ENCODE results near the gene CEP44. TPM values are rescaled to one million over a fixed set of nuclear protein-coding genes. Genes with fewer than 3 reads are reported as not detected.
"Not testable (repeated sequence)": the region's sequence is repeated elsewhere in the genome, so short reads cannot be mapped to it uniquely, and the experiment has no call there.

CEP44 gene
- total RNA-seq, 1 donor from 2014 or later: 17.0 TPM

DNA sequence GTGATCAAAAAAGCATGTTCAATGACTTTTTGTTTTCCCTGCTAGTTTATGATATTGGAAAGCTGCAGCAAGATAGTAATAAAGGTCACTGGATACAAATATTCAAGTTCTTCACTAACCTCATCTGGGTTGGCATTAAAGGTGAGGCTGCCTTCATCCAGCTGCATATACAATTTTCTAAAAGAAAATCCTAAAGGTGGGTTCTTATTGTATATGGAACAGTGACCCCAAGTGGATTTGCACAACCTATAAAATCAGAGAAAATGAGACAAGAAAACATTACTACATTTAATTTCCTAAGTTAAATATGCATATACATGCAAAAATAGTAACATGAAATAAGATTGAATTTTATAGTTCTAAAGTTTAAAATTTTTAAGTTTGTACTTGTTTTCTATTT lies 24.1 kb upstream of the CEP44 start:
- Histone ChIP-seq H3K4me3 (no peak overlapping the region), H3K27me3 (ENCODE audit: low read depth) (no peaks in the 10 kb centered on the region), H3K4me1 (peaks cover 16% of the 10 kb centered on the region), H3K9me3 (no peaks in the 10 kb centered on the region), H3K36me3 (peaks cover 12% of the 10 kb centered on the region), H3K27ac (no peak overlapping the region)
- intact Hi-C loops (cut with DNase I): no loop called here
- TF ChIP-seq, protein P1, sequence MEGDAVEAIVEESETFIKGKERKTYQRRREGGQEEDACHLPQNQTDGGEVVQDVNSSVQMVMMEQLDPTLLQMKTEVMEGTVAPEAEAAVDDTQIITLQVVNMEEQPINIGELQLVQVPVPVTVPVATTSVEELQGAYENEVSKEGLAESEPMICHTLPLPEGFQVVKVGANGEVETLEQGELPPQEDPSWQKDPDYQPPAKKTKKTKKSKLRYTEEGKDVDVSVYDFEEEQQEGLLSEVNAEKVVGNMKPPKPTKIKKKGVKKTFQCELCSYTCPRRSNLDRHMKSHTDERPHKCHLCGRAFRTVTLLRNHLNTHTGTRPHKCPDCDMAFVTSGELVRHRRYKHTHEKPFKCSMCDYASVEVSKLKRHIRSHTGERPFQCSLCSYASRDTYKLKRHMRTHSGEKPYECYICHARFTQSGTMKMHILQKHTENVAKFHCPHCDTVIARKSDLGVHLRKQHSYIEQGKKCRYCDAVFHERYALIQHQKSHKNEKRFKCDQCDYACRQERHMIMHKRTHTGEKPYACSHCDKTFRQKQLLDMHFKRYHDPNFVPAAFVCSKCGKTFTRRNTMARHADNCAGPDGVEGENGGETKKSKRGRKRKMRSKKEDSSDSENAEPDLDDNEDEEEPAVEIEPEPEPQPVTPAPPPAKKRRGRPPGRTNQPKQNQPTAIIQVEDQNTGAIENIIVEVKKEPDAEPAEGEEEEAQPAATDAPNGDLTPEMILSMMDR (IDR thresholded peaks at IDR 0.05): no peak
- DNase-seq (no peak), ATAC-seq (no peak)

DNA sequence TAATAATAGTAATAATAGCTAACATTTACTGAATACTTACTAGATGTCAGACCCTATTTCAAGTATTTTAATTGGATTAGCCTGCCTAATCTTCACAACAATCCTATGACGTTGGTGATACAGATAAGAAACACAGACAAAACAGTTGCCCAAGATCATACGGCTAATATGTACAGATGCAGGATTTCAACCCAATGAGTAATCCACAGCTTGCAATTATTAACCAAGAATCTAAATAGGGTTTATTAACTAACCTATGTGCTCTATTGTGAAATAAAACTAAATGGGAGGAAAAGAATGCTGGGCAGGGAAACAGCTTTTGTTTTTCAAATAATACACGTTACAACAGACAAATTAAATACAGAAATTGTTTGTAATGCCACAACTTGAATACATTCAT lies 23.6 kb upstream of the CEP44 start:
- H3K4me1 ChIP-seq: peaks cover 16% of the 10 kb centered on the region
- DNase-seq: no peak
- TF ChIP-seq, protein P1 (IDR thresholded peaks at IDR 0.05): no peak
- intact Hi-C loops (cut with DNase I): no loop called here
- ATAC-seq: peak in 1 of 2 donors; percentile 37
- no peak overlapping the region for H3K27ac ChIP-seq
- H3K27me3 ChIP-seq (ENCODE audit: low read depth): no peaks in the 10 kb centered on the region
- H3K9me3 ChIP-seq: no peaks in the 10 kb centered on the region
- no peak overlapping the region for H3K4me3 ChIP-seq
- peaks cover 12% of the 10 kb centered on the region for H3K36me3 ChIP-seq

GRCh38 chr4:174261432-174261831 lies 22.3 kb upstream of the CEP44 start:
- intact Hi-C loops (cut with DNase I); DNase-seq; H3K27me3 ChIP-seq (ENCODE audit: low read depth); H3K4me3 ChIP-seq; H3K9me3 ChIP-seq; H3K27ac ChIP-seq; ATAC-seq: not testable (repeated sequence)
- Histone ChIP-seq H3K36me3 (peaks cover 12% of the 10 kb centered on the region), H3K4me1 (peaks cover 18% of the 10 kb centered on the region)

DNA sequence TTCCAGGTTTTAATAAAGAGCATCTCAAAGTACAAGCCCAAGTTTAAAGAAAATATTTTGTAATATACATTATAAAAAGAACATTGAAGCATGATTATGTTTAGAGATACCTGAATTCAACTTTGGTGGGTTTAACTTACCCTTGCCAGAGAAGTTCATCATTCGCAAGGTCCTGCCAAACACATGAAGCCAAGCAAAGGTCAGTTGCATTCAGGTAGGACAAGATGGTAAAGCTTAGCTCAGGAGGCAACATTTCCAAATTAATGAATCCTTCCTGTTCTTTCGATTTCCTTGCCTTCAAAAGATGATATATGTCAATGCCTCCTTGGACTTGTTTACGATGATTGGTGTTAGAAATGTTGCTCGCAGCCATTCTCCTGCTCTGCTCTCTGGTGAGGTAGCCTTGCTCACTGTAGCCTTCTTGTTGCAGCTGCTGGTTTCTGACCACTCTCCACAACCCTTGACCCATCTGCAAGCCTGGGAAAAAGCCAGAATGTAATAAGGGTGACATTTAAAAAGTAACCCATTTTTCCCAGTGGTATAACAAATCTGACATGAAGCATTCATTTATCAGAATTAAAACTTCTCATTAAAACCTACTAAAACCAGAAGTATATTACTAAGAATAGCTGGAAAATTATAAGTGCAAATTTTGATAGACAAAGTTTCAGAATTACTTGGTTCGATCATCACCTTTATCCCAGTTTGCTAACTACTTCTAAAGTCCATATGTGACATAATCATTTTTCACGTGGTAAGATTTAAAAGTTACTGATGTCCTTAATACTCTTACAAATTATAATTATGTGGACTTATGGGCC lies 20.9 kb upstream of the CEP44 start:
- Histone ChIP-seq H3K27ac (no peak overlapping the region), H3K27me3 (ENCODE audit: low read depth) (no peaks in the 10 kb centered on the region), H3K4me1 (peaks cover 16% of the 10 kb centered on the region)

GRCh38 chr4:174263445-174263736 lies 20.3 kb upstream of the CEP44 start:
- Histone ChIP-seq H3K4me3 (no peak overlapping the region), H3K9me3 (no peaks in the 10 kb centered on the region), H3K36me3 (no peaks in the 10 kb centered on the region), H3K27ac (no peak overlapping the region), H3K4me1 (peaks cover 16% of the 10 kb centered on the region), H3K27me3 (ENCODE audit: low read depth) (no peaks in the 10 kb centered on the region)
- ATAC-seq (no peak), DNase-seq (no peak)
- intact Hi-C loops (cut with DNase I): no loop called here
- TF ChIP-seq, protein P1 (IDR thresholded peaks at IDR 0.05): no peak

More for the DNA sequence above, 20.9 kb upstream of the CEP44 start:
- TF ChIP-seq, protein P1 (IDR thresholded peaks at IDR 0.05): no peak
- ATAC-seq: no peak
- intact Hi-C loops (cut with DNase I): no loop called here
- Histone ChIP-seq H3K9me3 (no peaks in the 10 kb centered on the region), H3K4me3 (no peak overlapping the region), H3K36me3 (peaks cover 3% of the 10 kb centered on the region)
- no peak for DNase-seq

DNA sequence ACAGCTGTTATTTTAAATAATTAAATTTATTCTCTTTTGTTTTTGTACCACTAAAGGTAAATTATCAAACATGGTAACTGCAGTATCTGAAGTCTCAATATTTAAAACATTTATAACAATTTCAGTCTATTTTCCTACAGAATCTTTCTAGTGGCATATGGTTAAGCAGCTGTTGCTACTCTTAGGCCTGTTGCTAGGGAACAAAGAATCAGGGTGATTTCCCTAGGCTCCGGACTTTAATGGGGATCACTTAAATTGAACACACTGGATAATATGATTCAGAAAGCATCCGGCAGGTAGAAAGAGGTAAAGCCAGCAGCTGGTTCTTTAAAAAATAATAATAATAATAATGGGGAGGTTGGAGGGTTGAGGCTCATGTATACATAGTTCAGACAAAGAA lies 17.8 kb upstream of the CEP44 start:
- Histone ChIP-seq H3K27ac (no peak overlapping the region), H3K4me3 (no peak overlapping the region), H3K4me1 (peaks cover 8% of the 10 kb centered on the region), H3K36me3 (no peaks in the 10 kb centered on the region), H3K9me3 (no peaks in the 10 kb centered on the region), H3K27me3 (ENCODE audit: low read depth) (no peaks in the 10 kb centered on the region)
- intact Hi-C loops (cut with DNase I): no loop called here
- TF ChIP-seq, protein P1 (IDR thresholded peaks at IDR 0.05): no peak
- DNase-seq (no peak), ATAC-seq (no peak)
